ENCODE measurements around the gene BNC2. TPM values are rescaled to one million over a fixed set of nuclear protein-coding genes. Genes with fewer than 3 reads are reported as not detected.

Gene BNC2
- total and polyA plus RNA-seq, 2 of the 13 experiments (the other 11 are each of a cell fraction or from before 2014, with no cell fraction given) = not detected

DNA sequence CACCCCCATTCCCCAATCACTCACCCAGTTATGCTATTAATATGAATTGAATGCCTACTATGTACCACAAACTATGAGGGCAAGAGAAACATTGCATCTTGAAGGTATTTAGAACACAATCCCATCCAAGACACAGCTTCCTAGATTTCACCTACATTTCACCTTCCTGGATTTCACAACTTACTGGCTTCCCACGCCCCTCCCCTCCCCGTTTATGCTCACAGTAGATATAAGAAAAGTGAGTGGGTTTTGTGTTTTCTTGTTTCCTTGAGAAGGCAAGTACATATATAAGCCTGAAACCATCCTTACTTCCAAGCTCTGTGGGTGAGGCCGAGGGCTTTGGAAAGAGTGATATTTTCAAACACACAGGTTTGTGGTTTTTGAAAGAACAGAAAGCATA lies 465.0 kb downstream of the BNC2 start:
- H3K27ac ChIP-seq (ENCODE audit: extremely low read length, insufficient read depth, low read length) = no peak overlapping the region
- peaks cover 0 to 8% of the 10 kb centered on the region in 2 experiments; a peak in 1 of 5 replicates for H3K27me3 ChIP-seq (ENCODE audit: control insufficient read depth in 1 of 2, insufficient read depth in 2 of 2, low read length in 2 of 2)
- no peak overlapping the region for H3K4me3 ChIP-seq (replicated peaks in 1 of 3; ENCODE audit: insufficient read depth in 1 of 3, low read depth in 2 of 3, low read length in 3 of 3)
- ChIA-PET CTCF (ENCODE audit: low intra/inter-chr PET ratio, low total read pairs) (no interaction called here), POLR2A (no interaction called here)
- no peaks in the 10 kb centered on the region for H3K4me1 ChIP-seq (ENCODE audit: insufficient read depth, low read length)
- intact Hi-C loops (cut with micrococcal nuclease; ENCODE audit: unreplicated experiment) = no loop called here
- no peak overlapping the region for H2AFZ ChIP-seq (ENCODE audit: low read length)
- in situ Hi-C loops (cut with HindIII; ENCODE audit: extremely low pct_ligation_motif_present, low pct_unique_long_range_greater_than_20kb) = no loop called here
- 1% methylated on average over 3 of the region's 3 CpGs for WGBS (ENCODE audit: low lambda C conversion rate)
- TF ChIP-seq DMTF1 (CRISPR knock-in tag; IDR thresholded peaks at IDR 0.05) = no peak
- no peak for TF ChIP-seq ZNF282 (IDR thresholded peaks at IDR 0.05; ENCODE audit: partially characterized antibody)
- TF ChIP-seq PTBP1 (IDR thresholded peaks at IDR 0.05; ENCODE audit: low read depth, low read length, poor library complexity, severe bottlenecking) = no peak
- TF ChIP-seq, protein P1, sequence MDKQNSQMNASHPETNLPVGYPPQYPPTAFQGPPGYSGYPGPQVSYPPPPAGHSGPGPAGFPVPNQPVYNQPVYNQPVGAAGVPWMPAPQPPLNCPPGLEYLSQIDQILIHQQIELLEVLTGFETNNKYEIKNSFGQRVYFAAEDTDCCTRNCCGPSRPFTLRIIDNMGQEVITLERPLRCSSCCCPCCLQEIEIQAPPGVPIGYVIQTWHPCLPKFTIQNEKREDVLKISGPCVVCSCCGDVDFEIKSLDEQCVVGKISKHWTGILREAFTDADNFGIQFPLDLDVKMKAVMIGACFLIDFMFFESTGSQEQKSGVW (CRISPR knock-in tag; IDR thresholded peaks at IDR 0.05; ENCODE audit: borderline replicate concordance) = no peak
- TF ChIP-seq HNF1A (IDR thresholded peaks at IDR 0.05; ENCODE audit: low read depth) = no peak
- no peak for TF ChIP-seq HNF1A (CRISPR knock-in tag; IDR thresholded peaks at IDR 0.05; ENCODE audit: borderline replicate concordance)
- no peak for TF ChIP-seq MED13 (CRISPR knock-in tag; IDR thresholded peaks at IDR 0.05)
- no peak for TF ChIP-seq ZNF761 (CRISPR knock-in tag; conservative IDR thresholded peaks at IDR 0.05)
- TF ChIP-seq SAFB2 (CRISPR knock-in tag; IDR thresholded peaks at IDR 0.05; ENCODE audit: borderline replicate concordance, low read depth) = no peak
- no peak for TF ChIP-seq PHF8 (CRISPR knock-in tag; IDR thresholded peaks at IDR 0.05)
- no peak for TF ChIP-seq KMT2B (CRISPR knock-in tag; IDR thresholded peaks at IDR 0.05)
- no peak for TF ChIP-seq ZNF772 (CRISPR knock-in tag; IDR thresholded peaks at IDR 0.05)
- no peak for TF ChIP-seq PCBP1 (IDR thresholded peaks at IDR 0.05; ENCODE audit: borderline replicate concordance, low read depth, low read length)
- no peak for TF ChIP-seq MYNN (CRISPR knock-in tag; IDR thresholded peaks at IDR 0.05; ENCODE audit: low read depth)
- TF ChIP-seq, protein P2, sequence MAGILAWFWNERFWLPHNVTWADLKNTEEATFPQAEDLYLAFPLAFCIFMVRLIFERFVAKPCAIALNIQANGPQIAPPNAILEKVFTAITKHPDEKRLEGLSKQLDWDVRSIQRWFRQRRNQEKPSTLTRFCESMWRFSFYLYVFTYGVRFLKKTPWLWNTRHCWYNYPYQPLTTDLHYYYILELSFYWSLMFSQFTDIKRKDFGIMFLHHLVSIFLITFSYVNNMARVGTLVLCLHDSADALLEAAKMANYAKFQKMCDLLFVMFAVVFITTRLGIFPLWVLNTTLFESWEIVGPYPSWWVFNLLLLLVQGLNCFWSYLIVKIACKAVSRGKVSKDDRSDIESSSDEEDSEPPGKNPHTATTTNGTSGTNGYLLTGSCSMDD (CRISPR knock-in tag; IDR thresholded peaks at IDR 0.05) = no peak
- no peak for FAIRE-seq
- BruUV-seq (replicated peaks) = no TSS peak
- H3K9ac ChIP-seq (ENCODE audit: insufficient read depth, low read depth, low read length) = no peak overlapping the region
- H3K36me3 ChIP-seq (replicated peaks in 1 of 2; ENCODE audit: control insufficient read depth in 1 of 2, insufficient read depth in 2 of 2, low read length in 2 of 2) = no peaks in the 10 kb centered on the region
- ATAC-seq = no peak
- no peaks in the 10 kb centered on the region for H3K79me2 ChIP-seq (ENCODE audit: insufficient read depth, low read length)
- H3K9me3 ChIP-seq (ENCODE audit: low read length) = no peaks in the 10 kb centered on the region
- no peak for DNase-seq (ENCODE audit: low spot score)
- H3K4me2 ChIP-seq (ENCODE audit: low read depth, low read length) = no peak overlapping the region
- no peaks in the 10 kb centered on the region for H4K20me1 ChIP-seq (ENCODE audit: insufficient read depth, low read length)
